Stimulated activated CD4-positive, alpha-beta T cell treated with anti-CD3 and anti-CD28 coated beads, Interleukin-1b, Interleukin-23, amount 100 ng/mL, for 1 hour (primary cell): ENCODE measurements around the gene GNGT2.
"Not testable (repeated sequence)": the region's sequence is repeated elsewhere in the genome, so short reads cannot be mapped to it uniquely, and the experiment has no call there.

ENCODE experiments used
- DNase-seq, 2 donors: peaks; one replicate each; pipeline ENCODE4 v3.0.0-alpha.2; 2020; ENCODE audit warnings: low read depth in 2 of 2

Gene GNGT2

GRCh38 chr17:49203796-49204195, 6.6 kb downstream of the GNGT2 start:
- DNase-seq = no peak

- DNase-seq = no peak
Measured at GRCh38 chr17:49201481-49201927, 8.9 kb downstream of the GNGT2 start.

GRCh38 chr17:49200423-49201083, 9.8 kb downstream of the GNGT2 start:
- DNase-seq = no peak

- DNase-seq = no peak
Measured at GRCh38 chr17:49198211-49198610, 12.2 kb downstream of the GNGT2 start.

DNA sequence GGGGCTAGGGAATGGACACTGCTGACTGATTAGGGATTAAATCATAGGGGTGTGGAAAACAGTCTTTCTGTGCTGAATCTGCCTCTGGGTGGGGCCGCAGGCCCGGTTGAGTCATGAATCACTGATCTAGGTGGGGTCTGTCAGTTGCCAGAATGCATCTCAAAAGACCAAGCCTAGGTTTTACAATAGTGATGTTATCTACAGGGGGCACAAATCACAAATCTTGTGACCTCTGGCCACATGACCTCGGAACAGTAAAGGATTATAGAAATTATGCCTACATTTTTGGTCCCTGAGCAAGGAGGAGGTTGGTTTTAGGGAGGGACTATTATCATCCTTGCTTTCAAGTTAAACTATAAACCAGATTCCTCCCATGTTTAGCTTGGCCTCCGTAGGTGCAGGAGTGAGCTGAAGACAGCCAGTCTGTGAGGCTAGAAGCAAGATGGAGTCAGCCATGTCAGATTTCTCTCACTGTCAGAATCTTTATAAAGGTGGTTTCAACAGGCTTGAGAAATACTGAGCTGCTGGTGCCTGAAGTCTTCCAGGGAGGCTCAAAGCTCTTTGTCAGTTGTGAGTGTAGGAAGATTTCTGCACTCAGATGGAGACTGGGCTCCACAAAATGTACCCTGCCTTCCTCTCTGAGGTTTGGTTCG, 12.9 kb downstream of the GNGT2 start:
- DNase-seq = no peak

DNA sequence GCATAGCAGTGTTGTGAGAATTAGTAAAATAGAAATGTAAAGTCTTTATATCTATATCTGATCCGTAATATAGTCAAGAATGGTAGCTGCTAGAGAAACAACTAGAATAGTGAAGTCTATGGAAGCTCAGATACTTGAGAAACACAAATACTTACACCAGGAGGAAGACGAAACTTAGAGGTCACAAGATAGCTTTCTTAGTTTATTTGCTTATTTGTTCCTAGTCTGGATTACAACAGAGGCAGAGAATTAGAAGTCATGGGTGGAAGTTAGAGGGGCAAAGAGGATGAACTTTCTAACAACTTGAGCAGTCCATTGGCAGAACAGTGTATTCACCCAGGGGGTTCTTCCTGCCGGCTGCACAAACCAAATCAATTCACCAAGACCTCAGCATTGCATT, 13.9 kb downstream of the GNGT2 start:
- DNase-seq = no peak

DNA sequence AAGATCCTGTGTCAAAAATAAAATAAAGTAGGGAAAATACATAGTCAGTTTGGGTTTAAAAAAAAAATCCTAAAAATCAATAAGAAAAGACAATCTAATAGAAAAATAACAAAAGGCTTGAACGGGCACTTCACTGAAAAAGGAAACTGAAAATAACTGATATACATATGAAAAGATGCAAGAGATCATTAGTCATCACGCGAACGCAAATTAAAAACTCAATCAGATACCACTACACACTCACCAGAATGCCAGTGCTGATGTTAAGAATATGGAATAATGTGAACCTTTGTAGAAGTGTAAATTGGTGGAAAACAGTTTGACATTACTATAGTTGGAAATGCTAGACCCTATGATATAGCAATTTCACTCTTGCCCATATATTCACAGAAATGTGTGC, 14.6 kb downstream of the GNGT2 start:
- DNase-seq = no peak

- DNase-seq = no peak
Measured at GRCh38 chr17:49194297-49194607, 16.1 kb downstream of the GNGT2 start.

- no peak for DNase-seq
Measured at GRCh38 chr17:49193513-49194296, 16.7 kb downstream of the GNGT2 start.

DNA sequence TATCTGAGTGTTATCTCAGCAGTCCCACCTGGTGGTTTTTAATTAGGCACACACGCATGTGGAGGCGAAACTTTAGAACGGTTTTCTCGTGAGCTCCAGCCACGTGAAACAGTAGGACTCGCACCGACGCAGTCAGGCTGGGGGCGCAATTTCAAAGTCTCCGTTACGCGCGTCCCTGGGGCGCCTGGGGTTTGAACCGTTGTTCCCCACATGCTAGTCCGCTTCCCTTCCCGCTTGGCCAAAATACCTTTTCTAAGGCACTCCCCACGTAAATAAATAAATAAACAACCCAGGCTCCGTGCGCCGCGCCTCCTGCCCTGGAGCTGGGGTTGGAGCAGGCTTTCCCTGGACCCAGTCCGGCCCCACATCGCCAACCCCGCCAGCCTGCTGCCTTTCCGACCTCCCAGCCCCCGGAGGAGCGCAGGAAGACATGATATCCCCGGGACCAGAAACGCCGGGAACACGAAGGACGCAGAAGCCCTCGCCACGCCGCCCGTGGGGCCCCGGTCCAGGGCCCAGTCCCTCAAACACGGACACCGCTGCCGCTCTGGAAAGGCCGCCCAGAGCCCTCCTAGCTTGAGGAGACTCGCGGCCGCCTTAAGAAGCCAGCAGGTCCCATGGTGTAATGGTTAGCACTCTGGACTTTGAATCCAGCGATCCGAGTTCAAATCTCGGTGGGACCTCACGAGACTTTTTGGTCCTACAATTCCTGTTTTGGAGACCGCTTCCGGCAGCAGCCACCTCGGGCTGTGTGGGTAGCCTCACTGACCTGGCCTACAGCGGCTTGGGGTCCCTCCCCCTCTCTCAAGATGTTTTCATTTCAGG, 18.2 kb downstream of the GNGT2 start:
- DNase-seq = peak; percentile 80 to 95

DNA sequence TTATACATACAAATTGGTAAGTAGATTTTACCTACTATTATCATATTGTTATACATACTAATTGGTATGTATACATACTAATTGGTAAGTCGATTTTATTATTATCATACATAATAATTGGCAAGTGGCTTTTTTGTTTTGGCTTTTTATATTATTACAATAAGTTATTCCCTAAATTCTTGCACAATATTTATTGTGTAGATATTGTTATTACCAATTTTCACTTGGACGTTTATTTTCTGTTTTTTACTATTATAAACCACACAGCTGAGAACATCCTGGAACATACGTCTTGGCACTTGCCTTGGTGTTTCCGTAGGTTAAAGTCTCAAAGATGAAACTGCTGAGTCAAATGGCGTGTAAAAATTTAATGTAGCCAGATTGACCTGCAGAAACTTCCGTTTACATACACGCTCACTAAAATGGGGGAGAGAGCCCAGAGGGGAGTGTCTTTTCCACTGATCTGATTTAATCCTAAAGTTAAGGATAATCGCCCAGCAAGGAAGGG, 18.9 kb downstream of the GNGT2 start:
- no peak for DNase-seq

DNA sequence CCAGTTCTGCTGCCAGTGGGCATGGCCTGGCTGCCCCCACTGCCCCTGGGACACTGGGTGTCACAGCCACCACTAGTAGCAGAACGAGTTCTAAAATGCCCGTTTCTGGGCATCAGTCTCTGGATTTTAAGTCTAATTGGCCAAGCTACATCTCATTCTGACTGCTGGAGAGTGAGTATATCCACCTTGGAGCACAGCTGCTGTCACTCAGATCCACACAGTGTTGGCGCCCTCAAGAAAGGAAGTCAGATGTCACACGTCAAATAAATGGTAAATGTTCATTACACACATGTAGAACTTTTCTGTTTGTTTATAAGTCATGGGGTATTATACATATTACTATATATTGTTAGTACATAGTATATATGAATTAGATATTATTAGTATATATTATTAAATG, 19.4 kb downstream of the GNGT2 start:
- no peak for DNase-seq

DNA sequence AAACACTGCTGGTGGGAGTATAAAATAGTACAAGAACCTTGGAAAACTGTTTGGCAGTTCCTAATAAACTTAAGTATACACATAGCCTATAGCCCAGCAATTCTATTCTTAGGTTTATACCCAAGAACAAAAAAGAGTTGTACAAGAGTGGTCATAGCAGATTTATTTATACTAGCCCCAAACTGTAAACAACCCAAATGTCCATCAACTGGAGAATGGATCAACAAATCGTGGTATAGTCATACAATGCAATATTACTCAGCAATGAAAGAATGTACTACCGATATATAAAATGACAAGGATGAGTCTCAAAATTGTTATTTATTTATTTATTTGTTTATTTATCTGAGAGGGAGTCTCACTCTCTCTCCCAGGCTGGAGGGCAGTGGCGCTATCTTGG, 23.1 kb downstream of the GNGT2 start:
- DNase-seq = no peak

DNA sequence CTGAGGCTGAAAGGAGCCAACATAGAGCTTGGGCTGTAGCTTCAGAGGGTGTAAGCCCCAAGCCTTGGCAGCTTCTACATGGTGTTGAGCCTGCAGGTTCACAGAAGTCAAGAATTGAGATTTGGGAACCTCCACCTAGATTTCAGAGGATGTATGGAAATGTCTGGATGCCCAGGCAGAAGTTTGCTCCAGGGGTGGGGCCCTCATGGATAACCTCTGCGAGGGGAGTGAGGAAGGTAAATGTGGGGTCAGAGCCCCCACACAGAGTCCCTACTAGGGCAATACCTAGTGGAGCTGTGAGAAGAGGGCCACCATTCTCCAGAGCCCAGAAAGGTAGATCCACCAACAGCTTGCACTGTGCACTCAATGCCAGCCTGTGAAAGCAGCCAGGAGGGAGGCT, 25.0 kb downstream of the GNGT2 start:
- DNase-seq = not testable (repeated sequence)

GRCh38 chr17:49184522-49184921, 25.9 kb downstream of the GNGT2 start:
- DNase-seq = not testable (repeated sequence)

- DNase-seq = no peak
Measured at GRCh38 chr17:49183801-49184200, 26.6 kb downstream of the GNGT2 start.

GRCh38 chr17:49183341-49183740, 27.0 kb downstream of the GNGT2 start:
- DNase-seq = no peak

DNA sequence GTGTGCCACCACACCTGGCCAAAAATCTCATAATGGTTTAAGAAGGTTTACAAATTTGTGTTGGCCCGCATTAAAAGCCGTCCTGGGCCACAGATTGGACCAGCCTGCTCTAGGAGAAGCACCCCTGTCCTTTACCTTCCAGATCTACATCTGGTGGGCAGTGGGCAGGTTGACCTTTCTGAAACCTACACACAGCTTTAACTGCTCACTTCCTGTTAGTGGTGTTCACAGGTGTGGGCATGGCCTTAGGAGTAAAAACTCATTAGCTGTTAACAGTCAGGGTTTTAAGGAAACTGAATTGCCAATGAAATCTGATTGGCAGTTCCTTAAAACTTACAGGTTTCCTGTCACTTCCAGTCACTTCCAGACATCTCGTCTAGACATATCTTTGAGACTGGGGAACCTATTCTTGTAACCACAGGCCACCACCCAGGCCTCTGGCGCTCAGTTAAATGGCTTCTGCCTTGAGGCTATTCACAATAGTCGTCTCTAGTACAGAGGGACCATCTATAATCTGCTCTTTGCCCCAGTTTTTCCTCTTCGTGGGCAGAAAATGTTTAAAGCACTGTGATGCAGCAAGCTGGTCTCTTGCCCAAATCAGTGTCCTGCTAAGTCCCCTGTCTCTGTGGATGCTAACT, 29.3 kb downstream of the GNGT2 start:
- no peak for DNase-seq

GRCh38 chr17:49180303-49180702, 30.1 kb downstream of the GNGT2 start:
- peak; percentile 20 to 59 for DNase-seq

DNA sequence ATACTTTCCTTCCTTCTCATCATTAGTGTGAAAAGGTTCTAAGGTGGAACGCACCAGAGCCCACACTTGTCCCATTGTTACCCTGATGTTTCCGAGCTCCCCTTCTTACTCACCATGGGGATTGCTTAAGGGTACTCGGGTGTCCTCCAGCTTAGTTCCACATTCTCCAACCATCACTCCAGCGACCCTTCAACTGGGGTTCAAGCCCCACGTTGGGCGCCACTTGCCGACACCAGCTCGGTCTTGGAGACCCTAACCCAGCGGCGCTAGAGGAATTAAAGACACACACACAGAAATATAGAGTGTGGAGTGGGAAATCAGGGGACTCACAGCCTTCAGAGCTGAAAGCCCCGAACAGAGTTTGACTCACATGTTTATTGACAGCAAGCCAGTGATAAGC, 34.4 kb downstream of the GNGT2 start:
- not testable (repeated sequence) for DNase-seq

GRCh38 chr17:49170711-49171110, 39.7 kb downstream of the GNGT2 start:
- not testable (repeated sequence) for DNase-seq
